Activated naive CD8-positive, alpha-beta T cell treated with anti-CD3 and anti-CD28 coated beads, Interleukin-2, amount 50 U/mL, for 24 hours (primary cell): ENCODE data around the gene NXPH1.

Experiments used
- ATAC-seq: fragments of 150-1000 bp; cut with Tn5 transposase; one replicate; pipeline ENCODE4 v1.10.0; 2021
- DNase-seq: peaks from one replicate; pipeline ENCODE4 v3.0.0; 2021
- H3K27ac Mint-ChIP-seq: one replicate; pipeline ENCODE4 v1.8.0; 2021; ENCODE audit warnings: mild to moderate bottlenecking, mixed read lengths
- H3K27me3 Mint-ChIP-seq: one replicate; pipeline ENCODE4 v1.8.0; 2021; ENCODE audit warnings: mixed read lengths
- H3K36me3 Mint-ChIP-seq: one replicate; pipeline ENCODE4 v1.8.0; 2021; ENCODE audit warnings: low read depth, mixed read lengths
- H3K4me1 Mint-ChIP-seq: one replicate; pipeline ENCODE4 v1.8.0; 2021; ENCODE audit warnings: mixed read lengths
- H3K4me3 Mint-ChIP-seq: one replicate; pipeline ENCODE4 v1.8.0; 2021; ENCODE audit warnings: mild to moderate bottlenecking, moderate library complexity, mixed read lengths
- H3K9me3 Mint-ChIP-seq: one replicate; pipeline ENCODE4 v1.8.0; 2021; ENCODE audit warnings: mixed read lengths

The NXPH1 gene

GRCh38 chr7:8423057-8423456, 10.4 kb upstream of the NXPH1 start:
- Mint-ChIP-seq H3K27me3 (peaks cover 4% of the 10 kb centered on the region), H3K4me1 (no peaks in the 10 kb centered on the region), H3K4me3 (no peak overlapping the region), H3K9me3 (no peaks in the 10 kb centered on the region), H3K27ac (no peak overlapping the region), H3K36me3 (no peaks in the 10 kb centered on the region)
- ATAC-seq (no peak), DNase-seq (no peak)

- DNase-seq (no peak), ATAC-seq (no peak)
- H3K4me1 Mint-ChIP-seq: no peaks in the 10 kb centered on the region
- no peaks in the 10 kb centered on the region for H3K36me3 Mint-ChIP-seq
- no peak overlapping the region for H3K4me3 Mint-ChIP-seq
- H3K27ac Mint-ChIP-seq: no peak overlapping the region
- H3K9me3 Mint-ChIP-seq: no peaks in the 10 kb centered on the region
- H3K27me3 Mint-ChIP-seq: peaks cover 6% of the 10 kb centered on the region
These were observed 8.2 kb upstream of the NXPH1 start for GRCh38 chr7:8425223-8425622.

- ATAC-seq (no peak), DNase-seq (no peak)
- peaks cover 3% of the 10 kb centered on the region for H3K36me3 Mint-ChIP-seq
- H3K27ac Mint-ChIP-seq: no peak overlapping the region
- H3K27me3 Mint-ChIP-seq: peaks cover 39% of the 10 kb centered on the region
- peaks cover 6% of the 10 kb centered on the region for H3K4me1 Mint-ChIP-seq
- H3K9me3 Mint-ChIP-seq: no peaks in the 10 kb centered on the region
- H3K4me3 Mint-ChIP-seq: no peak overlapping the region
These were observed 2.8 kb upstream of the NXPH1 start for GRCh38 chr7:8430643-8431042.

GRCh38 chr7:8434290-8435002, 1.0 kb downstream of the NXPH1 start:
- Mint-ChIP-seq H3K27me3 (peaks cover 66% of the 10 kb centered on the region), H3K9me3 (no peaks in the 10 kb centered on the region), H3K4me1 (peaks cover 9% of the 10 kb centered on the region), H3K4me3 (no peak overlapping the region), H3K27ac (no peak overlapping the region), H3K36me3 (peaks cover 3% of the 10 kb centered on the region)
- ATAC-seq (no peak), DNase-seq (no peak)

GRCh38 chr7:8435095-8435494, 1.7 kb downstream of the NXPH1 start:
- Mint-ChIP-seq H3K4me1 (peaks cover 9% of the 10 kb centered on the region), H3K27ac (no peak overlapping the region), H3K36me3 (peaks cover 3% of the 10 kb centered on the region), H3K27me3 (peaks cover 72% of the 10 kb centered on the region), H3K4me3 (no peak overlapping the region), H3K9me3 (no peaks in the 10 kb centered on the region)
- DNase-seq: no peak
- ATAC-seq: no peak

GRCh38 chr7:8435590-8436545, 2.5 kb downstream of the NXPH1 start:
- no peak overlapping the region for H3K27ac Mint-ChIP-seq
- no peaks in the 10 kb centered on the region for H3K9me3 Mint-ChIP-seq
- no peak for DNase-seq
- H3K27me3 Mint-ChIP-seq: peaks cover 78% of the 10 kb centered on the region
- peaks cover 3% of the 10 kb centered on the region for H3K36me3 Mint-ChIP-seq
- H3K4me3 Mint-ChIP-seq: no peak overlapping the region
- H3K4me1 Mint-ChIP-seq: peaks cover 9% of the 10 kb centered on the region
- ATAC-seq: no peak

- ATAC-seq: peak; percentile 9
- Mint-ChIP-seq H3K27me3 (peaks cover 83% of the 10 kb centered on the region), H3K27ac (no peak overlapping the region), H3K36me3 (peaks cover 3% of the 10 kb centered on the region), H3K4me1 (peaks cover 9% of the 10 kb centered on the region), H3K9me3 (no peaks in the 10 kb centered on the region), H3K4me3 (no peak overlapping the region)
- peak; percentile 65 for DNase-seq
These were observed 3.6 kb downstream of the NXPH1 start for GRCh38 chr7:8436965-8437364.

- ATAC-seq (no peak), DNase-seq (no peak)
- H3K4me1 Mint-ChIP-seq: peaks cover 10% of the 10 kb centered on the region
- H3K27me3 Mint-ChIP-seq: peaks cover 85% of the 10 kb centered on the region
- peaks cover 3% of the 10 kb centered on the region for H3K36me3 Mint-ChIP-seq
- H3K4me3 Mint-ChIP-seq: no peak overlapping the region
- no peak overlapping the region for H3K27ac Mint-ChIP-seq
- H3K9me3 Mint-ChIP-seq: no peaks in the 10 kb centered on the region
These were observed 4.2 kb downstream of the NXPH1 start for GRCh38 chr7:8437606-8438005.

GRCh38 chr7:8440670-8441069, 7.3 kb downstream of the NXPH1 start:
- Mint-ChIP-seq H3K36me3 (peaks cover 5% of the 10 kb centered on the region), H3K27ac (no peak overlapping the region), H3K4me3 (no peak overlapping the region), H3K27me3 (peaks cover 90% of the 10 kb centered on the region), H3K9me3 (peaks cover 14% of the 10 kb centered on the region), H3K4me1 (peaks cover 13% of the 10 kb centered on the region)
- no peak for DNase-seq
- no peak for ATAC-seq

GRCh38 chr7:8441106-8441965, 7.9 kb downstream of the NXPH1 start:
- peaks cover 14% of the 10 kb centered on the region for H3K9me3 Mint-ChIP-seq
- no peak for ATAC-seq
- H3K36me3 Mint-ChIP-seq: peaks cover 5% of the 10 kb centered on the region
- peaks cover 83% of the 10 kb centered on the region for H3K27me3 Mint-ChIP-seq
- H3K4me1 Mint-ChIP-seq: peaks cover 13% of the 10 kb centered on the region
- H3K4me3 Mint-ChIP-seq: no peak overlapping the region
- no peak for DNase-seq
- no peak overlapping the region for H3K27ac Mint-ChIP-seq

GRCh38 chr7:8442051-8442813, 8.8 kb downstream of the NXPH1 start:
- H3K4me1 Mint-ChIP-seq: peaks cover 11% of the 10 kb centered on the region
- no peak overlapping the region for H3K27ac Mint-ChIP-seq
- peaks cover 75% of the 10 kb centered on the region for H3K27me3 Mint-ChIP-seq
- DNase-seq (no peak), ATAC-seq (no peak)
- H3K4me3 Mint-ChIP-seq: no peak overlapping the region
- peaks cover 5% of the 10 kb centered on the region for H3K36me3 Mint-ChIP-seq
- H3K9me3 Mint-ChIP-seq: peaks cover 14% of the 10 kb centered on the region

GRCh38 chr7:8442814-8443304, 9.4 kb downstream of the NXPH1 start:
- no peak overlapping the region for H3K4me3 Mint-ChIP-seq
- H3K36me3 Mint-ChIP-seq: peaks cover 5% of the 10 kb centered on the region
- peak; percentile 36 for ATAC-seq
- DNase-seq: peak; percentile 66
- H3K9me3 Mint-ChIP-seq: peaks cover 14% of the 10 kb centered on the region
- peaks cover 69% of the 10 kb centered on the region for H3K27me3 Mint-ChIP-seq
- peaks cover 11% of the 10 kb centered on the region for H3K4me1 Mint-ChIP-seq
- no peak overlapping the region for H3K27ac Mint-ChIP-seq

GRCh38 chr7:8443576-8444467, 10.4 kb downstream of the NXPH1 start:
- no peak for ATAC-seq
- H3K27ac Mint-ChIP-seq: no peak overlapping the region
- peaks cover 11% of the 10 kb centered on the region for H3K4me1 Mint-ChIP-seq

More at GRCh38 chr7:8443576-8444467, 10.4 kb downstream of the NXPH1 start:
- H3K9me3 Mint-ChIP-seq: peaks cover 14% of the 10 kb centered on the region
- H3K36me3 Mint-ChIP-seq: peaks cover 5% of the 10 kb centered on the region
- no peak for DNase-seq
- H3K27me3 Mint-ChIP-seq: peaks cover 59% of the 10 kb centered on the region
- no peak overlapping the region for H3K4me3 Mint-ChIP-seq
